Endothelial cell of umbilical vein (primary cell): ENCODE measurements around the gene BIK. TPM values are rescaled to one million over a fixed set of nuclear protein-coding genes. Genes with fewer than 3 reads are reported as not detected.

Experiments used
- BruUV-seq: library from RNA; stranded (reverse); fragments of 400-500 nt; replicated peaks from 2 replicates; lab custom pipeline; 2021; lab: Mats Ljungman, UMichigan
- CTCF ChIA-PET: fragments of 300-600, 350-600 bp; sonication (Branson Sonifier 250); formaldehyde crosslinking; loops from one replicate; lab custom pipeline; 2021; ENCODE audit warnings: antibody characterized with exemption, inconsistent platforms; lab: Charles Lee
- POLR2A ChIA-PET: fragments of 300-600, 350-600 bp; sonication (Branson Sonifier 250); formaldehyde crosslinking; loops from one replicate; lab custom pipeline; 2021; ENCODE audit warnings: antibody characterized with exemption, inconsistent platforms; lab: Charles Lee
- DNase-seq: peaks from one replicate; pipeline ENCODE4 v3.0.0-alpha.2; 2011; ENCODE audit warnings: low read depth, low spot score
- FAIRE-seq: peaks from 2 replicates; lab custom pipeline; 2011; peaks lifted over from hg19 to GRCh38; lab: Jason Lieb, UNC
- H2AFZ ChIP-seq: 2 replicates; pipeline ENCODE4 v1.6.0; 2012; ENCODE audit warnings: low read depth, low read length, control low read depth, inconsistent platforms
- H3K27ac ChIP-seq: 2 replicates; pipeline ENCODE4 v1.5.1; 2011; ENCODE audit warnings: low read depth, mild to moderate bottlenecking, control low read depth, low read length, moderate library complexity; ENCODE audit not compliant: insufficient read depth
- H3K27me3 ChIP-seq, 2 experiments: 2 replicates each; pipeline versions ENCODE4 v1.6.0 to v1.6.1; 2011; ENCODE audit warnings: low read length in 2 of 2, mixed read lengths in 1 of 2; ENCODE audit not compliant: control insufficient read depth in 2 of 2, insufficient read depth in 2 of 2
- H3K36me3 ChIP-seq, 2 experiments: 2 replicates in 1 of 2; 3 replicates in 1 of 2; pipeline ENCODE4 v1.5.1; 2011; ENCODE audit warnings: low read length in 2 of 2, mild to moderate bottlenecking in 1 of 2, moderate library complexity in 1 of 2; ENCODE audit not compliant: control insufficient read depth in 2 of 2, insufficient read depth in 2 of 2; ENCODE audit errors: extremely low read depth in 1 of 2
- H3K4me1 ChIP-seq: 3 replicates; pipeline ENCODE4 v1.5.1; 2011; ENCODE audit warnings: mild to moderate bottlenecking, low read length; ENCODE audit not compliant: control insufficient read depth, insufficient read depth; ENCODE audit errors: extremely low read depth
- H3K4me2 ChIP-seq: 2 replicates; pipeline ENCODE4 v1.6.1; 2011; ENCODE audit warnings: low read length, control low read depth, mixed read lengths; ENCODE audit not compliant: insufficient read depth
- H3K4me3 ChIP-seq, 3 experiments: fragments of 200-600 bp in 1 of 3; sonication (generic), shearing (Covaris generic) in 1 of 3; replicated peaks in 1 of 3; 2 replicates each; pipeline ENCODE4 v1.5.1; 2011 to 2016; ENCODE audit warnings: control low read depth in 3 of 3, low read length in 3 of 3, mild to moderate bottlenecking in 2 of 3, inconsistent platforms in 1 of 3, low read depth in 1 of 3, moderate library complexity in 1 of 3; ENCODE audit not compliant: insufficient read depth in 1 of 3
- H3K79me2 ChIP-seq: 2 replicates; pipeline ENCODE4 v1.6.0; 2012; ENCODE audit warnings: low read length, inconsistent platforms; ENCODE audit not compliant: control insufficient read depth, insufficient read depth
- H3K9ac ChIP-seq: replicated peaks from 2 replicates; pipeline ENCODE3; 2011; ENCODE audit warnings: low read length, control low read depth; ENCODE audit not compliant: insufficient read depth; ENCODE audit errors: extremely low read depth
- H3K9me1 ChIP-seq: replicated peaks from 3 replicates; pipeline ENCODE4 v1.6.0; 2011; ENCODE audit warnings: mild to moderate bottlenecking, low read length; ENCODE audit not compliant: control insufficient read depth, insufficient read depth; ENCODE audit errors: extremely low read depth
- H3K9me3 ChIP-seq: replicated peaks from 2 replicates; pipeline ENCODE4 v1.5.1; 2012; ENCODE audit warnings: low read length, inconsistent platforms; ENCODE audit not compliant: control insufficient read depth, insufficient read depth
- H4K20me1 ChIP-seq: replicated peaks from 2 replicates; pipeline ENCODE3; 2011; ENCODE audit warnings: mild to moderate bottlenecking, low read length; ENCODE audit not compliant: control insufficient read depth, insufficient read depth; ENCODE audit errors: extremely low read depth
- EZH2 ChIP-seq: IDR thresholded peaks from 2 replicates; pipeline ENCODE4 v1.6.1; 2012; ENCODE audit warnings: borderline replicate concordance, low read depth, mild to moderate bottlenecking, moderate library complexity, low read length, inconsistent platforms; ENCODE audit not compliant: severe bottlenecking
- FOS ChIP-seq: IDR thresholded peaks from 2 replicates; pipeline ENCODE4 v1.6.1; 2011; ENCODE audit warnings: mild to moderate bottlenecking, low read length, moderate library complexity, borderline replicate concordance; ENCODE audit not compliant: insufficient read depth
- GATA2 ChIP-seq: IDR thresholded peaks from 2 replicates; pipeline ENCODE4 v1.7.0; 2011; ENCODE audit warnings: low read depth, mild to moderate bottlenecking, moderate library complexity, mixed read lengths, low read length; ENCODE audit not compliant: insufficient read length, insufficient read depth
- JUN ChIP-seq: IDR thresholded peaks from 2 replicates; pipeline ENCODE4 v1.6.1; 2011; ENCODE audit warnings: borderline replicate concordance, low read depth; ENCODE audit not compliant: insufficient read length, insufficient read depth
- MYC ChIP-seq: IDR thresholded peaks from one replicate; pipeline ENCODE4 v1.6.1; 2011; ENCODE audit warnings: mild to moderate bottlenecking, low read depth, low read length
- POLR2A ChIP-seq: IDR thresholded peaks from 2 replicates; pipeline ENCODE4 v1.6.1; 2012; ENCODE audit warnings: low read depth, mild to moderate bottlenecking, control low read depth, low read length
- POLR2AphosphoS5 ChIP-seq: IDR thresholded peaks from 2 replicates; pipeline ENCODE4 v1.6.1; 2012; ENCODE audit warnings: low read depth, mild to moderate bottlenecking, control low read depth, low read length, moderate library complexity; ENCODE audit not compliant: insufficient read depth
- dilution Hi-C: fragments of 300-500 bp; cut with MboI; formaldehyde crosslinking; loops from one replicate; pipeline ENCODE4 v1.15.0; 2019; ENCODE audit warnings: low sequenced_read_pairs; ENCODE audit not compliant: extremely low pct_ligation_motif_present
- intact Hi-C: fragments of 100-400 bp; cut with micrococcal nuclease; formaldehyde crosslinking; loops from one replicate; pipeline ENCODE4 v1.10.0; 2022
- polyA plus RNA-seq, 4 experiments: library from polyadenylated mRNA; depleted of rRNA in 3 of 4; stranded (reverse) in 3 of 4; unstranded in 1 of 4; fragments of >200 nt; gene quantifications; 2 replicates each; pipeline versions ENCODE4 v1.2.1 to v1.2.3, GENCODE V29; 2011 to 2012; ENCODE audit warnings: missing spikeins in 1 of 4
- total RNA-seq: library from RNA; stranded (reverse); gene quantifications from 2 replicates; pipeline ENCODE4 v1.2.3, GENCODE V29; 2021
- TF ChIP-seq, protein P1 (sequence below), 2 donors: IDR thresholded peaks; 1 replicate in 1 of 2; 2 replicates in 1 of 2; pipeline ENCODE4 v1.5.1; 2011; ENCODE audit warnings: low read length in 2 of 2, mild to moderate bottlenecking in 2 of 2, moderate library complexity in 2 of 2, control low read depth in 1 of 2, inconsistent platforms in 1 of 2, low read depth in 1 of 2; ENCODE audit not compliant: insufficient read depth in 1 of 2; ENCODE audit errors: extremely low read depth in 1 of 2
- TF ChIP-seq, protein P2 (sequence below): IDR thresholded peaks from 2 replicates; pipeline ENCODE4 v1.6.1; 2011; ENCODE audit not compliant: insufficient read depth, insufficient read length

BIK gene
- total and polyA plus RNA-seq, 2 donors (not counting 3 experiments of a cell fraction or from before 2014, with no cell fraction given) = 0.49 to 0.95 TPM

GRCh38 chr22:43092085-43092484 lies 18.5 kb upstream of the BIK start:
- POLR2A ChIA-PET = no interaction called here

More at GRCh38 chr22:43092085-43092484, 18.5 kb upstream of the BIK start:
- intact Hi-C loops (no loop called here), dilution Hi-C loops (no loop called here)
- DNase-seq (no peak), FAIRE-seq (no peak)
- Histone ChIP-seq H3K4me3 (no peak overlapping the region), H2AFZ (no peak overlapping the region), H3K27me3 (no peaks in the 10 kb centered on the region), H3K9ac (no peak overlapping the region), H3K9me3 (no peaks in the 10 kb centered on the region), H3K27ac (no peak overlapping the region), H3K79me2 (no peaks in the 10 kb centered on the region), H3K9me1 (no peaks in the 10 kb centered on the region), H3K4me2 (no peak overlapping the region), H3K4me1 (peaks cover 4% of the 10 kb centered on the region), H3K36me3 (no peaks in the 10 kb centered on the region), H4K20me1 (no peaks in the 10 kb centered on the region)
- CTCF ChIA-PET = interaction anchor here (0.6 to 1.7 kb wide), 5 partner anchors 44 to 312 kb away, joined by 3 to 5 read pairs (median 4); no protein-coding TSS in a partner anchor
- no peak for TF ChIP-seq FOS
- no peak for TF ChIP-seq MYC
- TF ChIP-seq, protein P1, sequence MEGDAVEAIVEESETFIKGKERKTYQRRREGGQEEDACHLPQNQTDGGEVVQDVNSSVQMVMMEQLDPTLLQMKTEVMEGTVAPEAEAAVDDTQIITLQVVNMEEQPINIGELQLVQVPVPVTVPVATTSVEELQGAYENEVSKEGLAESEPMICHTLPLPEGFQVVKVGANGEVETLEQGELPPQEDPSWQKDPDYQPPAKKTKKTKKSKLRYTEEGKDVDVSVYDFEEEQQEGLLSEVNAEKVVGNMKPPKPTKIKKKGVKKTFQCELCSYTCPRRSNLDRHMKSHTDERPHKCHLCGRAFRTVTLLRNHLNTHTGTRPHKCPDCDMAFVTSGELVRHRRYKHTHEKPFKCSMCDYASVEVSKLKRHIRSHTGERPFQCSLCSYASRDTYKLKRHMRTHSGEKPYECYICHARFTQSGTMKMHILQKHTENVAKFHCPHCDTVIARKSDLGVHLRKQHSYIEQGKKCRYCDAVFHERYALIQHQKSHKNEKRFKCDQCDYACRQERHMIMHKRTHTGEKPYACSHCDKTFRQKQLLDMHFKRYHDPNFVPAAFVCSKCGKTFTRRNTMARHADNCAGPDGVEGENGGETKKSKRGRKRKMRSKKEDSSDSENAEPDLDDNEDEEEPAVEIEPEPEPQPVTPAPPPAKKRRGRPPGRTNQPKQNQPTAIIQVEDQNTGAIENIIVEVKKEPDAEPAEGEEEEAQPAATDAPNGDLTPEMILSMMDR (IDR thresholded peaks at IDR 0.05; ENCODE audit: extremely low read depth in 1 of 2, insufficient read depth in 1 of 2, low read depth in 1 of 2, low read length in 2 of 2) = no peak
- no peak for TF ChIP-seq JUN
- TF ChIP-seq POLR2A = no peak
- no peak for TF ChIP-seq GATA2
- TF ChIP-seq, protein P2, sequence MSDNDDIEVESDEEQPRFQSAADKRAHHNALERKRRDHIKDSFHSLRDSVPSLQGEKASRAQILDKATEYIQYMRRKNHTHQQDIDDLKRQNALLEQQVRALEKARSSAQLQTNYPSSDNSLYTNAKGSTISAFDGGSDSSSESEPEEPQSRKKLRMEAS = no peak
- no peak for TF ChIP-seq EZH2
- no peak for TF ChIP-seq POLR2AphosphoS5
- no TSS peak for BruUV-seq
